ENCODE results near the gene BSG.
"Not testable (repeated sequence)": the region's sequence is repeated elsewhere in the genome, so short reads cannot be mapped to it uniquely, and the experiment has no call there.

BSG gene

DNA sequence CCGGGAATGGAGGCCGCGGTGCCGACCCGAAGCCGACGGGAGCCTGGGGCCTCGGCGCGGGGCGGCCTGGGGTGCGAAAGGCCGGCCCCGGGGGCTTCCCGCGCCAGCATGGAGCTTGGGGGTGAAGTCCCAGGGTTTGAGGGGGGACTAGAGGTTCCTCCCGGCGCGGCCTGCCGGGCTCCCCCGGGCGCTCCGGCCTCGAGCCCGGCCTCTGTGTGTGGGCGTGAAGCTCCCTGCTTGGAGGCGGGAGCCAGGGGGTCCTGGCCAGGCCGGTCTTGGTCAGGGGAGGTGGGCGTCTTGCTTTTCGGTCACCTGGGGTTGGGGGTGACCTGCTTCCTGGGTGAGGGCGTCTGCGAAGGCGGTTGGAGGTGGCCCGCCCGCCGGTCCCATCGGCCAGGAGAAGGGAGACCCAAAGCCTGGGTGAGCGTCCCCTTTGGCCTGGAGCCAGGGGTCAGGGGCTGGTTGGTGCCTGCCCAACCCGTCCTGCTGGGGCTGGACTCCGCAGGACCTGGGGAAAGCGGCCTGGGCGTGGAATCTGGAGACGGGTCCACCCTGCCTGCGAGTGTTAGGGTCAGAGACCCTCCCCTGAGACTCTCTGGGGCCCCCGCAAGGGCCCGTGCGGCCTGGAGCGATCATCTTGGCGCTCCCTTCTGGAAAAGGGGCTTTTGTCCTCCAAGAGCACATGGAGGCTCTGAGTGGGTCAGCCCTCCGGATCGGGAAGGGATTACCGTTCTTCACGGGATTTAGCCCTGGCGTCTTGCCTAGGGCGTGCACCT, 535 bp downstream of the BSG start:
- DNase-seq: peak; percentile 8

DNA sequence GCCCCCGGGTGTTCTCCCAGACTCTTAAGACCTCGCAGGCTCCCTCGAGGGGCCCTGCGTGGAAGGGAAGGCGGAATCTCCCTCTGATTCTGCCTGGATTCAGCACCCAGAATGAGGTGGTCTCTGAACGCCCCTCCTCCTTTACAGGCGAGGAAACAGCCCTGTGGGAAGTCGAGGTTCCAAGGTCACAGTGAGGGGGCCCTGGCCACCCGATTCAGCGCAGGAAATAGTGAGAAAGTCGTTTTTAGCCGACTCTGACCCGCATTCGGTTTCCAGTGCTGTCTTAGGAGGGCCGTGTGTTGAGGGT, 1.1 kb downstream of the BSG start:
- DNase-seq: no peak

DNA sequence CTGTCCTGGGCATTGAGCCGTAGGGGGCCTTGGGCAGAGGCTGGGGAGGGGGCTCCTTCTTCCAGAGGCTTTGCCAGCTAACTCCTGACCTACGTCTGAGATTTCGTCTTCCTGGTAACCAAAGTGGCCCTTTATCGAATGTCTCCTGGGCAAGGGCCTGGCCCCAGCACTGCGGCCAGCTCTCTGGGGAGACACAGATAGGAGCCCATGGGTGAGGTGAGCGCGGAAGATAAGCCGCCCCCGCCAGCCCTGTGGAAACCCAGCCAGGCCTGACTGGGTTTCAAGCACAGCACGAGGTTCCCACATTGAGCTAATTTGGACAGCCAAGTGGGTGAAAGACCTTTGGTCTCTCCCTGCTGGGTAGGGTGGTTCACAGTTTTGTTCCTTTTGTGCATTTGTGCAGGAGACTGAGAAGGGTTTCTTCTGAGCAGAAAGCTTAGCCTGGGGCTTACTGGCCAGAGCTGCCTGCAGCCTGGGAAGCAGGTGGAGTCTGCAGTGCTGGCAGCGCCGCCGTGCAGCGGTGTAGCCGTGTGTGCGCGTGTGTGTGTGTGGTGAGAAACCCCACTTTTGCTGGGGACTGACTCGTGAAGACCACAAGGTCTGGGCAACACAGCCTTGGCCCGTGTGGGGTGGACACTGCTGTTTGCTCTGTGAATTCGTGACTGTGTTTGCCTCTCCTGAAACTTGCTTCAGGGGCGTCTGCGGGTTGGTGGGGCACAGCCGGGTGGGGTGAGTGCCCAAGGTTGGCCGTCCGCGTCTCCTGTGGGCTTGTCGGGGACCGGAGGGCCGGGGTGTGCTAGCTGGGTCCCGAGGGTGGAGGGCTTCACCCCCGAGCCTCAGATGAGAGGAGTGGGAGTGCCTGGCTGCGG, 2.5 kb downstream of the BSG start:
- no peak for DNase-seq

DNA sequence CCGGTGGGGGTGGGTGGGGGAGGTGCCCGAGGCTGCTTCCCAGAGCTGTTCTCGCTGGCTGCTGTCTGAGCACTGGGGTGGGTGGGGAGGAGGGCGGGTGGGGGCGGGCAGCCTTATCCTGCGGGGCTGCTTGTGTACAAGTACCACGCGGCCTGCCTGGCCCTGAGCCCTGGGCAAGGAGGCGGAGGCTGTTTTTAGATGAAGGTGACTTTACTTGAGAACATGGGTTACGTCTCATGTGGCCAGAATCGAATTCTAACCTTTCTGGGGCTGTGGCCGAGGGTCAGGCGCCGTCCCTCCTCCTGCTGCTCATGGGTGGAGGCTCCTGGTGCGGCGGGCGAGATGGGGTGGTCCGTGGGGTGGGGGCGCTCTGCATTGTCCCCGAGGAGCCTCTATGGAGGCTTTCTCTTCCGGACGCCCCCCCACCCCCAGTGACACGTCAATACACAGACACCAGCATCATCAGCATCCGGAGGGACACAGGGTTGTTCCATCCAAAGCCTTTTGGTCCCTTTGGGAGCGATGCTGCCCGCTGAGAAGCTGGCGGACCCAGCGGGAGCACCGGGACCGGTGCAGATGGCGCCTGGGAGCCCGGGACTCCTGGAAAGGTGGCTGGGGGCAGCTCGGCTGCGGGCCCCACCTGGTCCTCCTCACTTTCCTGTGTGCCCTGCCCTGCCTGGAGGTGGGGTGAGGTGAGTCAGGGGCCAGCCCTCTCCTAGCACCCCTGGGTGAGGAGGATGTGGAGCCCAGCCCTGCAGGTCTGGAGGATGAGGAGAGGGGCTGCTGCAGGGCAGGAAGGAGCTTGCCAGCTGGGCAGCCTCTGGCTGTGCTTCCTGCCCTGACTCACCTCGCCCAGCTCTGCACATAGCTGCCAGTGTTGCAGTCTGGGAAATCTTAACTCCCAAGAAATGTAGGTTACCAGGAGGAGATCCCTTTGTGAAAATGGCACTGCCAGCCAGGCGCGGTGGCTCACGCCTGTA, 3.4 kb downstream of the BSG start:
- DNase-seq: no peak

DNA sequence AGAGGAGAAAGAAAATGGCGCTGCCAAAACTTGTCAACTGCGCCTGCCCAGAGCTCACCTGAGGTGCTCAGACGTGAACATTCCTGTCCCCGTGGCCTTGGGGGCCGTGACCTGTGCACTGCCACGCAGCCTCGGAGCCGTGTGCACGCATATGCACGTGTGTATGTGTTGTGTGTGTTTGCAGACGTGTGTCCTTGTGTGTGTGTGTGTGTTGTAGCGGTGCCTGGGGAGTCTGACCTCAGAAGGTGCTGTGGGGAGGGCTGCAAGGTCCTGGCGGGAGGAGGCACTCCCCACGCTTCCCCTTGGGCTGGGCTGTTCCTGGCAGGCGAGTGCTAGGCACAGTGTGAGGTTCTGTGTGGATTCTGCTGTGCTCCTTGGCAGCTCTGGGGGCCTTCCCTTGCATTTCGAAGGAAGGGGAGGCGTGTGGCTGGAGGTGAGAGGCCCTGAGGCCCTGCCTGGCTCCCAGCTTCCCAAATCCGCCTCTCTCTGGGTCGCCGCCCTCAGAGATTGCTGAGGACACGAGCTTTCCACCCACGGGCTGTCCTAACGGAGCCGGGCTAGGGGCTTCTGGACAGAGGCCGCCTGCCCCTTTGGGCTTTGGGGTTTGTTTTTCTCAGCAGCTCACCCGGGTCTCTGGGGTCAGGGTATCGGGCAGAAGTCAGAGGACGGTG, 4.5 kb downstream of the BSG start:
- DNase-seq: no peak

DNA sequence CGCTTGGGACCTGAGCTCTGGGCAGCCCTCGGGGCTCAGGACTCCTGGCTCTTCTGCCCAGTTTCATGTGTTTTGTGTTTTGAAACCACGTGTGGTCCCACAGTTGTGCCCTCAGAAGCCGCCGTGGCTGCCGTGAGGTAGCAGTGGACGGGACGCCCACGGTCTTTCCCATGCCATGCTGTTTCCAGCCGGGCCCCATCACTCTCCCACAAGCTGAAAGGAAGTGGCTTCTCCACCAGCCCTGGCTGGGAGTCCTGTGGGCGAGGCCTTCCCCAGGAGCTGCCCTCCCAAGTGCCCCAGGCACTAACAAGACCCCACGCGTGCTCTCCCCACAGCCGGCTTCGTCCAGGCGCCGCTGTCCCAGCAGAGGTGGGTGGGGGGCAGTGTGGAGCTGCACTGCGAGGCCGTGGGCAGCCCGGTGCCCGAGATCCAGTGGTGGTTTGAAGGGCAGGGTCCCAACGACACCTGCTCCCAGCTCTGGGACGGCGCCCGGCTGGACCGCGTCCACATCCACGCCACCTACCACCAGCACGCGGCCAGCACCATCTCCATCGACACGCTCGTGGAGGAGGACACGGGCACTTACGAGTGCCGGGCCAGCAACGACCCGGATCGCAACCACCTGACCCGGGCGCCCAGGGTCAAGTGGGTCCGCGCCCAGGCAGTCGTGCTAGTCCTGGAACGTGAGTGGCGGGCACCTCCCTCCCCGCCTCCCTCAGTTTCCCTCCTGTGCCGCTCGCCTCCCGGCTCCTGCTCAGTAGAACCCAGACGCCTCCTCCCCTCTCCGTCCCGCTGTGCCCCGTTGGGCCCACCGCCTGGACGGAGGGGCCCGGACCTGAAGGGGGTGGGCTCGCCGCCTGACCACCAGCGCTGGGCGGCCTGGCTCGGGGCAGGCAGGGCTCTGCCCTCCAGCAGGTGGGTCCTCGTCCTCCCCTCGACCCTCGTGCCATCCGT, 5.3 kb downstream of the BSG start:
- no peak for DNase-seq

DNA sequence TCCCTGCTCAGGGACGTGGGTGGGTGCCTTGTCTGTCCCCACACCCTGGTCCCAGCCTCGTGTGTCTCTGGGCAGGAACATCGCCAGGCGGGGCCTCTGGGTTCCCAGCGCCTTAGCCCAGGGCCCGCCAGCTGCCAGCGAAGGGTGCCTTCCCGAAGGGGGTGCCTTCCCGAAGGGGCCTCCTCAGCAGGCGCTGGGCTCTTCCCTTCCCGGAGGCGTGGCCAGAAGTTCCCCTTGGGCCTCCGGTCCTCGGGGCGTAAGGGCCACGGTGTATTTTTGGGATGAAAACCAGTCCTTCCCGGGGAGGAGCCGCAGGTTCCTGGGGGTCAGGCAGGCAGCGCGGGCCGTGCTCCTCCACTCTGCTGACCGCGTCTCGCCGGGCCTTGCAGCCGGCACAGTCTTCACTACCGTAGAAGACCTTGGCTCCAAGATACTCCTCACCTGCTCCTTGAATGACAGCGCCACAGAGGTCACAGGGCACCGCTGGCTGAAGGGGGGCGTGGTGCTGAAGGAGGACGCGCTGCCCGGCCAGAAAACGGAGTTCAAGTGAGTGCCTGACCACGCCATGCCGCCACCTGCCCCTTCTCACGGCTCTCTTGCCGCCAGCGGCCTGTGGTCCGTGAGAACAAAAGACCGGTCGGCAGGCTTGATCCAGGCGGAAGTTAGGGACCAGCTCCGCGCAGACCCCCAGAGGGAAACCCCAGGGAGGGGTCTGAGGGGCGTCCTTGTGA, 6.9 kb downstream of the BSG start:
- DNase-seq: no peak

DNA sequence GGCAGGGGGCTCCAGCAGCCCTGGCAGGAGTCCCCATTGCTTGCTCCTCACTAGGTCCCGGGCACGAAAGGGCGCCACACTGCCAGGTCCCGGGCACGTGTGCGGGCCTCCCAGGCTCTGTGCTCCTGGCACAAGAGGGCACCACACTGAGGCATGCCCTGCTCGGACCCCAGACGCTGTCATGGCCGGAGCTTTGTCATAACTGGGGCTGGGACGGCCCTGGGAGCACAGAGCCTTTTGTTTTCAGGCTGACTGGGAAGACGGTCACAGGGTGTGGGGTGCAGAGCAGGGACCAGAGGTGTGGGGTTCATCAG, 7.4 kb downstream of the BSG start:
- no peak for DNase-seq

DNA sequence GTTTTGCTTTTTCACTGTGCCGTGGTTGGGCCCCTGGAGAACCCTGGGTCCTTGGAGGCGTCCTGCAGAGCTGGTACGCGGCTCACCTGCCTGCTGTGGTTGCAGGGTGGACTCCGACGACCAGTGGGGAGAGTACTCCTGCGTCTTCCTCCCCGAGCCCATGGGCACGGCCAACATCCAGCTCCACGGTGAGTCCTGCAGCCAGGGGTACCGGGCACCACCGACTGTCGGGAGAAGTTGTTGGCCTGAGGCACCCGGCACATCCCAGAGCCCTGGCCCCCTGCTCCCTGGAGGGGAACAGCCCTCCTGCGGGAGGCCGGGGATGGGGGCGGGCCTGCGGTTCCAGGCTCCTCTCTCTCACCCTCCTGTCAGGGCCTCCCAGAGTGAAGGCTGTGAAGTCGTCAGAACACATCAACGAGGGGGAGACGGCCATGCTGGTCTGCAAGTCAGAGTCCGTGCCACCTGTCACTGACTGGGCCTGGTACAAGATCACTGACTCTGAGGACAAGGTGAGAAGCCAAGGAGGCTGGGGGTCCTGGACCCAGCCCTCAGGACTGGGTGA, 8.0 kb downstream of the BSG start:
- DNase-seq: no peak

DNA sequence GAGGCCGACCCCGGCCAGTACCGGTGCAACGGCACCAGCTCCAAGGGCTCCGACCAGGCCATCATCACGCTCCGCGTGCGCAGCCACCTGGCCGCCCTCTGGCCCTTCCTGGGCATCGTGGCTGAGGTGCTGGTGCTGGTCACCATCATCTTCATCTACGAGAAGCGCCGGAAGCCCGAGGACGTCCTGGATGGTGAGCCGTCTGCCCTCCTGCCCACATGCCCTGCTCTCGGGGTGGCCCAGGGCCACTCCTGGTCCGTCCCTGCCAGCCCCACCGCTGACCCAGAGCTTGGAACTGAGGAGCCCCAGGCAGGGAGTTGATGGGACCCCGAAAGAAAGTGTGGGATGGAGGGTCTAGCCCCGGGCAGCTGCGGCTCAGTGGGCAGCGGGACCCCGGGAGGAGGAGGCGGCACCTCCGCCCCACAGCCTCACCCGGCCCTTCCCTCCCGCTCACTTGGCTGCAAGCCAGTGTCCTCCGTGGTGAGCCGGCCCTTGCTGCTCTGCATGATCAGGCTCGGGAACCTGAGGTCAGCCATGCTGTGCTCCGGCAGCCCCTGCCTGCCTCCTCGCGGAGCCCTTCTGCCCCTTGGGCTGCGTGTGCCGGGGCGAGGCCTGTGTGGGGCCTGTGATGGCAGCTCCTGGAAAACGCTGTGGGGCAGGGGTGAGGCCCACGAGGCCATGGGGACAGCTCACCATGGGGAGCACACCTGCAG, 9.2 kb downstream of the BSG start:
- no peak for DNase-seq

DNA sequence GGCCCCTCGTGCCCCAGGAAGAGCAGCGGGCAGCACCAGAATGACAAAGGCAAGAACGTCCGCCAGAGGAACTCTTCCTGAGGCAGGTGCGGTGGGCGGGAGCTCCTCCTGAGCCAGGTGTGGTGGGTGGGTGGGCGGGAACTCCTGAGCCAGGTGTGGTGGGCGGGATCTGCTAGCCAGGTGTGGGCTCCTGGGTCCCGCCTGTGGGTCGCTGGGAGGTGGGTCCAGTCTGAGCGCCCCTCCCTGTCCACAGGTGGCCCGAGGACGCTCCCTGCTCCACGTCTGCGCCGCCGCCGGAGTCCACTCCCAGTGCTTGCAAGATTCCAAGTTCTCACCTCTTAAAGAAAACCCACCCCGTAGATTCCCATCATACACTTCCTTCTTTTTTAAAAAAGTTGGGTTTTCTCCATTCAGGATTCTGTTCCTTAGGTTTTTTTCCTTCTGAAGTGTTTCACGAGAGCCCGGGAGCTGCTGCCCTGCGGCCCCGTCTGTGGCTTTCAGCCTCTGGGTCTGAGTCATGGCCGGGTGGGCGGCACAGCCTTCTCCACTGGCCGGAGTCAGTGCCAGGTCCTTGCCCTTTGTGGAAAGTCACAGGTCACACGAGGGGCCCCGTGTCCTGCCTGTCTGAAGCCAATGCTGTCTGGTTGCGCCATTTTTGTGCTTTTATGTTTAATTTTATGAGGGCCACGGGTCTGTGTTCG, 10.3 kb downstream of the BSG start:
- no peak for DNase-seq

DNA sequence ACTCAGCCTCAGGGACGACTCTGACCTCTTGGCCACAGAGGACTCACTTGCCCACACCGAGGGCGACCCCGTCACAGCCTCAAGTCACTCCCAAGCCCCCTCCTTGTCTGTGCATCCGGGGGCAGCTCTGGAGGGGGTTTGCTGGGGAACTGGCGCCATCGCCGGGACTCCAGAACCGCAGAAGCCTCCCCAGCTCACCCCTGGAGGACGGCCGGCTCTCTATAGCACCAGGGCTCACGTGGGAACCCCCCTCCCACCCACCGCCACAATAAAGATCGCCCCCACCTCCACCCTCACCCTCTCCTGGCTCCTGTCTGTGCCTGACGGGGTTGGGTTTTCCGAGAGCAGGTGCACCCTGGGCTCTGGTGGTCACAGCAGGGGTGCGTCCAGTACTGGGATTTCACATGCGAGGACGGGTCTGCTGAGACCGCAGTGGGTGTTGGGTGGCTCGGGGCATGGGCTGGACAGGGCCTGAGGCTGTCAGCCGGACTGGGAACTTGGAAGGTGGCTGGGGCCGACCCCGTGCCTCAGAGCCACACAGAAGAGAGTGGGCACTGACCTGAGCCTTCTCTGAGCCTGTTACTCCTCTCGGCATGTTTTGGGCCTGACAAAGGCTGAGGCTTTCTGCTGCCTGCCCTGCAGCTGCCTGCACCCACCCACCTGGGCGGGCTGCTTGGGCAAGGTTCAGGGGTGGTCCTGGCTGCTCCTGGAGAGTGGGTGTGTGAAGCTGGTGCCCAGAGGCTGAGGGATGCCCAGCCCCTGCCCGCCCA, 11.0 kb downstream of the BSG start:
- no peak for DNase-seq

DNA sequence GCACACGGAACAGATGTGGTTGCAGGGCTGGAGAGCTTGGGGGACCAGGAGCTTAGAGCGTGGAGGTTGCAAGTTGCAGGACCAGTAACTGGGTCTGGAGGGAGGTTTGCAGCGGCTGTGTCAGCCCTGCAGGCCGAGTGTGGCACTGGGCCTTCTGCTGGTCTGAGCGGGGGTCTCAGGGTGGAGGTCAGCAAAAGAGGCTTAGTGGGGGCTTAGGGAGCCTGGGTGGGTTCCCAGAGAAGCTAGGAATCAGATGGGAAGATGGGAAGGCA, 11.5 kb downstream of the BSG start:
- no peak for DNase-seq

DNA sequence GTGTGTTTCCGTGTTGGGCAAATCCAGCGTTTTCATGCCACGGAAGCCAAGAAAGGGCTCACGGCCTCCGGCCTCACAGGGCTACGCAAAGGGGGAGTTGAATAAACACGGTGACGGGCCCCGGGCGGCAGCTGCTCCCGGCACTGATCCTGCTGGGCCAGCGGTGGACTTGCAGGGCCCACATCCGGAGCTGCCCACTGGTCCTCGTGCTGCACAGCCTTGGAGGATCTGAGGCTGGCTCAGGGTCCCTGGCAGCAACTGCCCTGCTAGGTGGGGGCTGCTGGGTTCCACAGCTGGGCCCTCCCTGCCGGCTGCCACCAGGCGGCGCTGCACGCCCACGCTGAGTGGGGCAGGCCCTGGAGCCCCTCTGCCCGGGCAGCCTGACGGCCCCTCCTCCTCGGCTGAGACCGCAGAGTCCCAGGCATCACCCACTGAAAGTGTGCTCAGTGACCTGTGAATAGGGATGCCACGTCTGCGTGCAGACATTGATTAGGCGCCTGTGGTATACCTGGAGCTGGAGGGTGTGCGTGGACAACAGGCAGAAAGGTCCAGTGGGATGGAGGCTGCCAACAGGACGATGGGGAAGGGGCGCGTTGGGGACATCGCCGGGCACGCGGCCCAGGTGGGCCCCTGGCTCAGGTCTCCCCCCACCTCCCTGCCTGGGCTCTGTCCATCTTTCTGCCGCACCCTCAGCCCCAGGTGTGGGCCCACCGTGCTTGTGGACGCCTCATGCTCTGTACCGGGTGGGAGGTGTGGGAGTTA, 12.0 kb downstream of the BSG start:
- no peak for DNase-seq

DNA sequence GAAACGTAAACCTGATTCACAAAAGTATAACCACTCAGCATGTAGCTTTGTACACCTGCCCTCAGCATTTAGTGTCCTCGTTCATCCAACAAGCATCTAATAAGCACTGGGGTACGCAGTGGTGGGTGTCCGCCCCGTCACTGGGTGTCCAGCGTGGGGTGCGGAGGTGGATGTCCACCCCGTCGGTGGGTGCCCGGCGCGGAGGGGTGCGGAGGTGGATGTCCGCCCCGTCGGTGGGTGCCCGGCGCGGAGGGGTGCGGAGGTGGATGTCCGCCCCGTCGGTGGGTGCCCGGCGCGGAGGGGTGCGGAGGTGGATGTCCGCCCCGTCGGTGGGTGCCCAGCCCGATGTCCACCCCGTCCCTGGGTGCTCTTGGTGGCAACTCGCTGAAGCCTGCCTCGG, 12.8 kb downstream of the BSG start:
- not testable (repeated sequence) for DNase-seq

DNA sequence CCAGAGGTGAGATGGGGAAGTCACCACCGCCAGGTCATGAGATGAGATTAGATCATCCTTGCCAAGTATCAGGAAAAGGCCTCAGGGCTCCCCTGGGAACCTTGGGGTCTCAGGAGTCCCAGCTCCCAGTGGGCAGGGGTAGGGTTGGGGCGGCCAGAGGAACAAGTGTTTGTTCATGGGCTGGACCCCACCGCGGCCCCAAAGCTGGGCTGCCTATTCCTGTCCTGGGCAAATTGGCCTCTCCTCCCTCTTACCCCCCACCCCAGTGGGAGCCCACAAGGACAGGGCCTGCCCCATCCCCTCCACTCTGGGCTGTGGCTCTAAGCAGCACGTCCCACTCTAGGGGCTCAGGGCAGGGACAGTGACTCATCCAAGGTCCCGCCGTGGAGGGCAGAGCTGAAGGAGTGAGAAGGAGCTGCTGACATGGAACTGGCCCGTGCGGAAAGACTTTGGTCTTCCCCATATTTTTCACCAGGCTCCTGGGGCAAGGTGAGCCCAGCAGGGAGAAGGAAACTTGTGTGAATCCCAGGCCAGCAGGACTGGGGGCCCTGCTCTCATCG, 13.2 kb downstream of the BSG start:
- DNase-seq: no peak

DNA sequence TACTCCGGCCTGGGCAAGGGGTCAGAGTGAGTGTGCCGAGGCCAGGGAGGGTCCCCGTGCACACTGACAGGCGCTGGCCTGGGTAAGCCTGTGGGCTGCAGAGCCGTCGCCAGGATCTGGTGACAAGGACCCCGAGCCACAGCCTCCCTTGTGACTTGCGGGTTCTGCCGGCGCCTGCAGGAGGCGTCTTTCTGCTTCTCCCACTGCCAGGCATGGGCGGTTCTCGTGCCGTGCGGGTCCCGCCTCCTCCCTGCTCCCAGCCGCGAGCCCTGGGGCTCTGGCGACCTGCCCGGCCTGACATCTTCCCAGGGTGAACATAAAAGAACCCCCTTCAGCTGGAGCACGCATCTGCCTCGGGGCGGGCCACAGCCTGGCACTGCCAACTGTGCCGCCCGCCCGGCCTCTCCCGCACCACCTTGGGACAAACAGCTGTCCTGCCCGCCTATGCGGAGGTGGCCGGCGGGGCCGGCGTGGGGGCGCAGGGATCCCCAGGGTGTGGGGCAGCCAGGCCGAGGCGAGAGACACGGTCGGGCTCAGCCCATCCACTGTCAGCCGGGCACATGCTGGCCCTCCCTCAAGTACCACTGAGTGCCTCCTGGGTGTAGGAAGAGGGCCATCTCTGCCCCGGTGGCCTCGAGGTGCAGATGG, 15.8 kb downstream of the BSG start:
- DNase-seq: peak; percentile 69

Data from NCI-H2029 treated with DMSO at 0.1 percent for 48 hours (cell line).